Duodenal mucosa (tissue), 2 donors: ENCODE data around the gene CXCR5.

Source experiments
- H3K27ac ChIP-seq: one replicate; pipeline ENCODE4 v1.7.0; 2013; ENCODE audit warnings: low read depth, low read length
- H3K27me3 ChIP-seq, 2 donors: one replicate each; pipeline ENCODE4 v1.7.0; 2013; ENCODE audit warnings: low read length in 2 of 2, control low read depth in 1 of 2; ENCODE audit not compliant: insufficient read depth in 2 of 2, control insufficient read depth in 1 of 2
- H3K36me3 ChIP-seq, 2 donors: one replicate each; pipeline ENCODE4 v1.7.0; 2013; ENCODE audit warnings: low read length in 2 of 2, control low read depth in 1 of 2; ENCODE audit not compliant: insufficient read depth in 2 of 2, control insufficient read depth in 1 of 2
- H3K4me1 ChIP-seq, 2 donors: one replicate each; pipeline ENCODE4 v1.7.0; 2013; ENCODE audit warnings: low read length in 2 of 2, control low read depth in 1 of 2; ENCODE audit not compliant: insufficient read depth in 2 of 2, control insufficient read depth in 1 of 2
- H3K4me3 ChIP-seq, 2 donors: one replicate each; pipeline ENCODE4 v1.7.0; 2013; ENCODE audit warnings: low read length in 2 of 2, low read depth in 1 of 2
- H3K9ac ChIP-seq, 2 donors: one replicate each; pipeline ENCODE4 v1.7.0; 2013; ENCODE audit warnings: low read length in 2 of 2, low read depth in 1 of 2
- H3K9me3 ChIP-seq, 2 donors: one replicate each; pipeline ENCODE4 v1.7.0; 2013; ENCODE audit warnings: low read length in 2 of 2, control low read depth in 1 of 2; ENCODE audit not compliant: control insufficient read depth in 1 of 2

CXCR5 gene

GRCh38 chr11:118886681-118887111 is 3.0 kb downstream of the CXCR5 start:
- Histone ChIP-seq H3K9me3 (no peaks in the 10 kb centered on the region), H3K4me1 (peaks cover 10 to 15% of the 10 kb centered on the region in 2 donors), H3K4me3 (no peak overlapping the region), H3K27me3 (peaks cover 0 to 4% of the 10 kb centered on the region in 2 donors), H3K9ac (no peak overlapping the region), H3K36me3 (no peaks in the 10 kb centered on the region), H3K27ac (no peak overlapping the region)

- Histone ChIP-seq H3K27me3 (peaks cover 0 to 4% of the 10 kb centered on the region in 2 donors), H3K4me3 (no peak overlapping the region), H3K36me3 (no peaks in the 10 kb centered on the region), H3K9me3 (no peaks in the 10 kb centered on the region), H3K4me1 (peaks cover 12 to 18% of the 10 kb centered on the region in 2 donors), H3K9ac (no peak overlapping the region), H3K27ac (no peak overlapping the region)
Measured at GRCh38 chr11:118887206-118887605, 3.5 kb downstream of the CXCR5 start.

DNA sequence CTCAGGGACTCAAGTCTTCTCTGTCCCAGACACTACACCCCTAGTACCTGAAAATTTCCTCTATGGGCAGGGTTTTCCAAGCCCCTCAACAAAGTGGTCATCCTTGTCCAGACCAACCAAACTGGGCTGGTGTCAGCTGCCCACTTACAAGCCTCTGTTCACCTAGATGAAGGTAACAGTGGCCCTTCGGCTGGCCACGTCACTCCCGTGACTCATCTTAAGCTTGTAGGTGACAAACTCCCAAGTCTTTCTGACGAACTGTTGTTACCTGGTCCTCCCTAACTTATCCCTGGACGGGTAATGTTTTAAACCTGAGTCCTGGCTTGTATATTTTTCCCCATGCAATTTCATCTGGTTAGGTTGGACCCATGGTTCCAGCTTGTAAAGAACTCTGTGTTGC is 4.7 kb downstream of the CXCR5 start:
- Histone ChIP-seq H3K4me3 (no peak overlapping the region), H3K4me1 (peaks cover 17 to 24% of the 10 kb centered on the region in 2 donors), H3K27me3 (peaks cover 0 to 4% of the 10 kb centered on the region in 2 donors), H3K9ac (no peak overlapping the region), H3K36me3 (no peaks in the 10 kb centered on the region), H3K27ac (no peak overlapping the region), H3K9me3 (no peaks in the 10 kb centered on the region)

- H3K27me3 ChIP-seq, result peaks cover 0 to 6% of the 10 kb centered on the region in 2 donors
- H3K36me3 ChIP-seq, result no peaks in the 10 kb centered on the region
- no peak overlapping the region for H3K9ac ChIP-seq
- no peak overlapping the region for H3K4me3 ChIP-seq
- H3K27ac ChIP-seq, result no peak overlapping the region
- H3K4me1 ChIP-seq, result peaks cover 18 to 24% of the 10 kb centered on the region in 2 donors
- no peaks in the 10 kb centered on the region for H3K9me3 ChIP-seq
Measured at GRCh38 chr11:118889797-118890196, 6.1 kb downstream of the CXCR5 start.

- Histone ChIP-seq H3K9me3 (no peaks in the 10 kb centered on the region), H3K4me3 (no peak overlapping the region), H3K4me1 (peaks cover 18 to 26% of the 10 kb centered on the region in 2 donors), H3K27me3 (peaks cover 0 to 6% of the 10 kb centered on the region in 2 donors), H3K27ac (no peak overlapping the region), H3K9ac (no peak overlapping the region), H3K36me3 (peaks cover 5 to 7% of the 10 kb centered on the region in 2 donors)
Measured at GRCh38 chr11:118892514-118892913, 8.8 kb downstream of the CXCR5 start.

DNA sequence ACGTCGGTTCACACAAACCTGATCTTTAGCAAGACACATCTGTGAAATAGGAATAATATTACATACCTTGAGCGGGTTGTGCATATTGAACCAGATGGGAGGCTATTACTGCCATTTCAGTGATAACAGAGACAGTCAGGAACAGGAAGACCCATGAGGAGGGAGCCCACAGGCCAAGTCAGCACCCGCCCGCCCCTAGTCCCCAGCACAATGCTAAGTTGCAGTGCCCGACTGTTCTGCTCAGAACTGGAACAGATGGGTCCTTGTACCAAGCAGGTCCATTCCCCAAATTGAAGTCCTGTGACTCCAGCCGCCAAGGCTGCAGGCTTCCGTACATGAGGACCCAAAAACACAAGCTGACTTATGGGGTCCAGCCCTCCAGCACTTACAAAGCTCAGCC is 9.3 kb downstream of the CXCR5 start:
- no peaks in the 10 kb centered on the region for H3K9me3 ChIP-seq
- H3K36me3 ChIP-seq, result peaks cover 5 to 8% of the 10 kb centered on the region in 2 donors
- H3K4me1 ChIP-seq, result peaks cover 14 to 21% of the 10 kb centered on the region in 2 donors
- no peak overlapping the region for H3K9ac ChIP-seq
- H3K4me3 ChIP-seq, result no peak overlapping the region
- no peak overlapping the region for H3K27ac ChIP-seq
- H3K27me3 ChIP-seq, result peaks cover 0 to 6% of the 10 kb centered on the region in 2 donors

DNA sequence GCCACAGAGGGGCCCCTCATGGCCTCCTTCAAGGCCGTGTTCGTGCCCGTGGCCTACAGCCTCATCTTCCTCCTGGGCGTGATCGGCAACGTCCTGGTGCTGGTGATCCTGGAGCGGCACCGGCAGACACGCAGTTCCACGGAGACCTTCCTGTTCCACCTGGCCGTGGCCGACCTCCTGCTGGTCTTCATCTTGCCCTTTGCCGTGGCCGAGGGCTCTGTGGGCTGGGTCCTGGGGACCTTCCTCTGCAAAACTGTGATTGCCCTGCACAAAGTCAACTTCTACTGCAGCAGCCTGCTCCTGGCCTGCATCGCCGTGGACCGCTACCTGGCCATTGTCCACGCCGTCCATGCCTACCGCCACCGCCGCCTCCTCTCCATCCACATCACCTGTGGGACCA is 10.0 kb downstream of the CXCR5 start:
- Histone ChIP-seq H3K9ac (no peak overlapping the region), H3K9me3 (no peaks in the 10 kb centered on the region), H3K4me1 (peaks cover 9 to 20% of the 10 kb centered on the region in 2 donors), H3K27ac (no peak overlapping the region), H3K4me3 (no peak overlapping the region), H3K27me3 (peaks cover 0 to 6% of the 10 kb centered on the region in 2 donors), H3K36me3 (peaks cover 5 to 11% of the 10 kb centered on the region in 2 donors)

DNA sequence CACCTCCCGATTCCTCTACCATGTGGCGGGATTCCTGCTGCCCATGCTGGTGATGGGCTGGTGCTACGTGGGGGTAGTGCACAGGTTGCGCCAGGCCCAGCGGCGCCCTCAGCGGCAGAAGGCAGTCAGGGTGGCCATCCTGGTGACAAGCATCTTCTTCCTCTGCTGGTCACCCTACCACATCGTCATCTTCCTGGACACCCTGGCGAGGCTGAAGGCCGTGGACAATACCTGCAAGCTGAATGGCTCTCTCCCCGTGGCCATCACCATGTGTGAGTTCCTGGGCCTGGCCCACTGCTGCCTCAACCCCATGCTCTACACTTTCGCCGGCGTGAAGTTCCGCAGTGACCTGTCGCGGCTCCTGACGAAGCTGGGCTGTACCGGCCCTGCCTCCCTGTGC is 10.5 kb downstream of the CXCR5 start:
- Histone ChIP-seq H3K27ac (no peak overlapping the region), H3K9me3 (no peaks in the 10 kb centered on the region), H3K9ac (no peak overlapping the region), H3K27me3 (peaks cover 0 to 6% of the 10 kb centered on the region in 2 donors), H3K36me3 (peaks cover 5 to 14% of the 10 kb centered on the region in 2 donors), H3K4me1 (peaks cover 9 to 20% of the 10 kb centered on the region in 2 donors), H3K4me3 (no peak overlapping the region)

- Histone ChIP-seq H3K4me3 (no peak overlapping the region), H3K27ac (no peak overlapping the region), H3K9ac (no peak overlapping the region), H3K4me1 (peaks cover 9 to 20% of the 10 kb centered on the region in 2 donors), H3K36me3 (peaks cover 5 to 26% of the 10 kb centered on the region in 2 donors), H3K27me3 (peaks cover 0 to 6% of the 10 kb centered on the region in 2 donors), H3K9me3 (no peaks in the 10 kb centered on the region)
Measured at GRCh38 chr11:118895093-118896039, 11.7 kb downstream of the CXCR5 start.

DNA sequence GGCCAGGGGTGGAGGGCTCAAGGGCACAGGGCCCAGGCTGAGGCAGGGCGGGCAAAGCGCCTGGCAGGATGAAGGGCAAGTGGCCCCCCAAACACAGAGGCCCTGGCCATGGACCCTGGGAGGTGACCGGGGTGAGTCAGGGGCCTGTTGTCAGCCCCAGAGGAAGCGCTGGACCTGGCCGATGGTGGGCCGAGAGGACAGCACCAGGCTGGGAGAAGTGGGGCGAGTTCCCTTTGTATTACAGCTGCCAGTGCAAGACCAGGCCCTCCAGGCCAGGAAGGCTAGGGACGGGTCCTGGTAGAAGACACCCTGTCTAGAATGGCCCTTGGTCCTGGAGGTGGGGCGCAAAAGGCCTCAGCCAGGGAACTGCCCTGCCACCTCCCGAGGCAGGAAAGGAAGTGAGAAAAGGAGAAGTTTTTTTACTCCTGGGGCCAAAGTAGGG is 12.8 kb downstream of the CXCR5 start:
- H3K36me3 ChIP-seq, result peaks cover 8 to 37% of the 10 kb centered on the region in 2 donors
- no peak overlapping the region for H3K9ac ChIP-seq
- H3K9me3 ChIP-seq, result no peaks in the 10 kb centered on the region
- peaks cover 9 to 20% of the 10 kb centered on the region in 2 donors for H3K4me1 ChIP-seq
- H3K27me3 ChIP-seq, result peaks cover 0 to 6% of the 10 kb centered on the region in 2 donors
- no peak overlapping the region for H3K27ac ChIP-seq
- no peak overlapping the region for H3K4me3 ChIP-seq
